GM08714 (cell line): ENCODE results near the gene C16orf89.
"Not testable (repeated sequence)": the region's sequence is repeated elsewhere in the genome, so short reads cannot be mapped to it uniquely, and the experiment has no call there.

Source experiments
- H3K4me3 ChIP-seq: fragments of 200-500 bp; sonication (Bioruptor generic); 2 replicates; pipeline ENCODE4 v1.5.1; 2014; ENCODE audit warnings: mild to moderate bottlenecking, low read length, inconsistent platforms
- ZNF274 ChIP-seq: IDR thresholded peaks from 2 replicates; pipeline ENCODE4 v1.6.1; 2012; ENCODE audit warnings: mild to moderate bottlenecking, low read depth, low read length

The C16orf89 gene

DNA sequence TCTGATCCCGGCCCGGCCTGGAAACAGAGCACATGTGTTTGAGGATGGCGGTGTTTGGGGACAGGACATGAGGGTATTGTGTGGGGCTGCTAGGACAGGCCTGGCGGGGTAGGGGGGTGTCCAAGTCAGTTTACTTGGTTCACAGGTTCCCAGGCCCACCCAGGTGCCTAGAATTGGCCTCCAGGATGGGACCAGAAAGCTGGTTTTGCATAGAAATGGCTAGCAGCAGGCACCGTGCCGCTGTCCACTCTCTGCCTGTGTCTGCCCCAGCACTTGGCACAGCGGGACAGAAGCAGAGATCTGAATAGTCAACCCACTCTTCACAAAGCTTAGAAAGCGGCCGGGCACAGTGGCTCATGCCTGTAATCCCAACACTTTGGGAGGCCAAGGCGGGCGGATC is 20.0 kb upstream of the C16orf89 start:
- not testable (repeated sequence) for H3K4me3 ChIP-seq

GRCh38 chr16:5084802-5085201 is 19.0 kb upstream of the C16orf89 start:
- not testable (repeated sequence) for H3K4me3 ChIP-seq

- H3K4me3 ChIP-seq: not testable (repeated sequence)
Measured at GRCh38 chr16:5084099-5084731, 18.5 kb upstream of the C16orf89 start.

- not testable (repeated sequence) for H3K4me3 ChIP-seq
Measured at GRCh38 chr16:5083646-5084045, 17.9 kb upstream of the C16orf89 start.

GRCh38 chr16:5080996-5081395 is 15.2 kb upstream of the C16orf89 start:
- not testable (repeated sequence) for H3K4me3 ChIP-seq

DNA sequence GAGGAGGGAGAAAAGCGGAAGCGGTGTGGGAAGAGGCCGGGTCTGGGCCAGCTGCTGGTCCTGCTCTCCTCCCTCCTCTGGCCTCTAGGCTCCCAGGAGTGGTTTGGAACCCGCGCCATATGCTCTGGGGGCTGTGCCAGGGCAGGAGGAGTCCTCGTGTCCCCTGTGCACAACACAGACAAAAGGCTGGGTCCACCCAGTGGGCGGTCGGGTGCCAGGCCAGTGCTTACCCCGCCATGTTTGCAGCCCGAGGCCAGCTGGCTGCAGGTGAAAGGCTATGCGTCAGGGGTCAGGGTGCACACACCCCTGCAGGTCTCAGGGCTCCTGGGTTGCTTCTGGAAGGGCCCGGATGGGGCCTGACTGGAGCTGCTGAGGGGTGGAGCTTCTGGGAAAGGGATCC is 14.7 kb upstream of the C16orf89 start:
- not testable (repeated sequence) for H3K4me3 ChIP-seq

DNA sequence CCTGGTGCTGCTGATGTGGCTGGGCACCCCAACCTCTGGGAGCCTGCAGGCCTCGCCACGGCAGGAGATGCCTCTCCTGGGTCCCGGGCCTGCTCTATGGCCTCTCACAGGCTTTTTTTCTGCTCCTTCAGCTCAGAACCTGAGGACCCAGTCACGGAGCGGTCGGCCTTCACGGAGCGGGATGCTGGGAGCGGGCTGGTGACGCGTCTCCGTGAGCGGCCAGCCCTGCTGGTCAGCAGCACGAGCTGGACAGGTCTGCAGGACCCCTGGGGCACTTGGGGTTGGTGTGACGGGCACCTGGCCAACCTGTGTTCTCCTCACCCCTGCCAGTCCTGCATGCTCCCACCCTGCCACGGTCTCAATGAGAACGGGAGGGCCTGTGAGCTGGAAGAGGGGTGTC is 12.9 kb upstream of the C16orf89 start:
- H3K4me3 ChIP-seq: no peak overlapping the region
- no peak for TF ChIP-seq ZNF274

DNA sequence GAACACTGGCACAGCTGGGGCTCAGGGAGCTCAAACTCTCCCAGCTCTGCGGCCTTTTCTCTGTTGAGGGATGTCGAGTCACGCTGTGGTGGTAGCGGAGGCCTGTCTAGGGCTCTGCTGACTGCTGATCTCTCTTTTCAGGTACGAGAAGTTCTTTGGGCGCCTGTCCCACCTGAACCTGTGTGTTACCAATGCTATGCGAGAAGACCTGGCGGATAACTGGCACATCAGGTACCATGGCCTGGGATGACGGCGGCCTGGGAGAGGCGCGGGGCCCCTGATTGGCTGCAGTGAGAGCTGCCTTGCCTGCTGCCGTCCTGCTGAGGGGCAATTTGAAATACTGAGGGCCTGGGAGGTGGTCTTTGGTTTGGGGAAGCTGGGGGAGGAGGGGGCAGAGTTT is 11.5 kb upstream of the C16orf89 start:
- TF ChIP-seq ZNF274: no peak
- H3K4me3 ChIP-seq: no peak overlapping the region

- TF ChIP-seq ZNF274: no peak
- no peak overlapping the region for H3K4me3 ChIP-seq
Measured at GRCh38 chr16:5075637-5076036, 9.9 kb upstream of the C16orf89 start.

DNA sequence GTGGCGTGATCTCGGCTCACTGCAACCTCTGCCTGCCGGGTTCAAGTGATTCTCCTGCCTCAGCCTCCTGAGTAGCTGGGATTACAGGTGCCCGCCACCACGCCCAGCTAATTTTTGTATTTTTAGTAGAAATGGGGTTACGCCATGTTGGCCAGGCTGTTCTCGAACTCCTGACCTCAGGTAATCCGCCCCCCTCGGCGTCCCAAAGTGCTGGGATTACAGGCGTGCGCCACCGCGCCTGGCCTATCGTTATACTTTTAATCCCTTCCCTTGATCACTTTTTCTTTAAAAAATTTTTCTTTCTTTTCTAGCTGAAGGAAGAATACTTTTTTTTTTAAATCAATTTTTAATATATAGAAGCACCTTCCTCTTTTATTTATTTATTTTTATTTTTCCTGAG is 8.0 kb upstream of the C16orf89 start:
- not testable (repeated sequence) for H3K4me3 ChIP-seq

- TF ChIP-seq ZNF274: no peak
- no peak overlapping the region for H3K4me3 ChIP-seq
Measured at GRCh38 chr16:5073279-5073629, 7.5 kb upstream of the C16orf89 start.

GRCh38 chr16:5072334-5073278 is 6.8 kb upstream of the C16orf89 start:
- peak overlapping the region; percentile 70 for H3K4me3 ChIP-seq
- TF ChIP-seq ZNF274: no peak

DNA sequence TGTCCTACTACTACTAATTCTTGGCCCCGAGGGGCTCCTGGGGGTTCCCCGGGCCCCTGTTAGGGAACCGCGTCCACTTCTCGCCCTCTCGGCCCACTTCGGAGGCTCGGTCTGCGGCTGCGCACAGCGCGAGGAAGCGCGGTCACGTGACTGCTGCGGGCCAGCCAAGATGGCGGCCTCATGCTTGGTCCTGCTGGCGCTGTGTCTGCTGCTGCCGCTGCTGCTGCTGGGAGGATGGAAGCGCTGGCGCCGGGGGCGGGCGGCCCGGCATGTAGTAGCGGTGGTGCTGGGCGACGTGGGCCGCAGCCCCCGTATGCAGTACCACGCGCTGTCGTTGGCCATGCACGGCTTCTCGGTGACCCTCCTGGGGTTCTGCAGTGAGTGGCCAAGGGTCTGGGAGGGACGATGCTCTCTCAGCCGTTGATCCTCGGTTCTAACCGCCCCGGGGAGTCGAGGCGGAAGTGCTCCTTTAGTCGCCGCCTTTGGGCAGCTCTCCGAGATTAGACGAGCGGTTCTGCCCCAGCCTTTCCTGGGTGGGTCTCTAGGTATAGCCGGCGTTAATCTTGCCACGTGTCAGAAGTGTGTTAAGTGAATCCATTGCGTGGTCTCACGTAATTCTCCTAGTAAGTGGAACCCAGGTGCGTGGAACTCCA is 6.1 kb upstream of the C16orf89 start, which contains the start of gene ALG1:
TSS of gene ALG1 (plus strand) at position 163 of the 653 bp plus-strand sequence. CDS start at position 170, 7 bp downstream.
- H3K4me3 ChIP-seq: peak within 1 kb of the TSS; percentile 70
- TF ChIP-seq ZNF274: no peak

GRCh38 chr16:5071341-5071680 is 5.6 kb upstream of the C16orf89 start:
- H3K4me3 ChIP-seq: peak overlapping the region; percentile 70; the same call in 1 of the 2 replicates
- no peak for TF ChIP-seq ZNF274

DNA sequence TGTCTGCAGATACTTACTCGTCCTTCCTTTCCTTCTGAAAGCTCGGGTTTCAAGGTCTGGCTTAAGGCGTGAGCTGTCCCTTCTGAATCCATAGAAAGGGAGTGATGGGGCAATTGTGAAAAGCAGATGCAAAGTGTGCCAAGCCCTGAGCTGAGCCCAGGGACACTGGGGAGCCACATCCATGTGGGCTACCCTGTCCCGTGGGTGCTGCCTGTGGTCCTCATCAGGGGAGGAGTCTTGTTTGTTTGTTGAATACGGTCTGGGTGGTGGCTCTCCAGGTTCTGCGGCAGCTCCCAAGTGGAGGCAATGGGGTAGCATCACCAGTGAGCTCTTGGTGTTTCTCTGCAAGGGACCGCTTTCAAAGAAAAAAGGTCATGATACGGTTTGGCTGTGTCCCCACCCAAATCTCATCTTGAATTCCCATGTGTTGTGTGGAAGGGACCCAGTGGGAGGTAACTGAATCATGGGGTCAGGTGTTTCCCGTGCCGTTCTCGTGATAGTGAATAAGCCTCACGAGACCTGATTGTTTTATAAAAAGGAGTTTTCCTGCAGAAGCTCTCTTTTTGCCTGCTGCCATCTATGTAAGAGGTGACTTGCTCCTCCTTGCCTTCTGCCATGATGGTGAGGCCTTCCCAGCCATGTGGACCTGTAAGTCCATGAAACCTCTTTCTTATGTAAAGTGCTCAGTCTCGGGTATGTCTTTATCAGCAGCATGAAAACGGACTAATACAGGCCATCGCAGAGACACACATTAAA is 4.9 kb upstream of the C16orf89 start:
- TF ChIP-seq ZNF274: no peak
- no peak overlapping the region for H3K4me3 ChIP-seq
